ENCODE data around the gene DNAJC30. TPM values are rescaled to one million over a fixed set of nuclear protein-coding genes. Genes with fewer than 3 reads are reported as not detected.

Gene DNAJC30
- total RNA-seq, 3 donors from 2014 or later (not counting 1 experiment from before 2014, with no cell fraction given) = 8.7 to 9.9 (median 9.3) TPM

- H3K4me1 ChIP-seq (ENCODE audit: control insufficient read depth, insufficient read depth, low read length) = no peaks in the 10 kb centered on the region
- H3K36me3 ChIP-seq (ENCODE audit: control insufficient read depth, insufficient read depth, low read length) = peaks cover 51% of the 10 kb centered on the region
- ATAC-seq (no peak), DNase-seq (no peak)
- Mint-ChIP-seq H3K27ac (no peak overlapping the region), H3K4me3 (no peak overlapping the region), H3K4me1 (peaks cover 8 to 14% of the 10 kb centered on the region in 2 donors), H3K27me3 (ENCODE audit: low read depth in 2 of 2) (no peaks in the 10 kb centered on the region), H3K36me3 (peaks cover 15% of the 10 kb centered on the region), H3K9me3 (no peaks in the 10 kb centered on the region)
- TF ChIP-seq CTCF (IDR thresholded peaks at IDR 0.05) = no peak
- WGBS (ENCODE audit: insufficient coverage) = 94% methylated on average over 7 of the region's 7 CpGs
- H3K9me3 ChIP-seq (ENCODE audit: control insufficient read depth, insufficient read depth, low read length) = no peaks in the 10 kb centered on the region
- H3K27ac ChIP-seq (ENCODE audit: low read length) = no peak overlapping the region
- no peak overlapping the region for H3K4me3 ChIP-seq (ENCODE audit: low read length)
- no peaks in the 10 kb centered on the region for H3K27me3 ChIP-seq (ENCODE audit: control insufficient read depth, insufficient read depth, low read length)
- intact Hi-C loops (cut with micrococcal nuclease) = no loop called here
Observed at GRCh38 chr7:73698410-73698809, 15.2 kb upstream of the DNAJC30 start.

- ATAC-seq (no peak), DNase-seq (no peak)
- H3K27ac ChIP-seq (ENCODE audit: low read length) = no peak overlapping the region
- no peak overlapping the region for H3K4me3 ChIP-seq (ENCODE audit: low read length)
- Mint-ChIP-seq H3K36me3 (peaks cover 27% of the 10 kb centered on the region), H3K27ac (peak overlapping the region in 1 of 2 donors; percentile 33), H3K27me3 (ENCODE audit: low read depth in 2 of 2) (no peaks in the 10 kb centered on the region), H3K4me1 (peaks cover 0 to 9% of the 10 kb centered on the region in 2 donors), H3K9me3 (no peaks in the 10 kb centered on the region), H3K4me3 (no peak overlapping the region)
- H3K36me3 ChIP-seq (ENCODE audit: control insufficient read depth, insufficient read depth, low read length) = peaks cover 63% of the 10 kb centered on the region
- intact Hi-C loops (cut with micrococcal nuclease) = no loop called here
- WGBS (ENCODE audit: insufficient coverage) = 93% methylated on average over 3 of the region's 4 CpGs
- H3K9me3 ChIP-seq (ENCODE audit: control insufficient read depth, insufficient read depth, low read length) = no peaks in the 10 kb centered on the region
- no peak for TF ChIP-seq CTCF (IDR thresholded peaks at IDR 0.05)
- no peaks in the 10 kb centered on the region for H3K27me3 ChIP-seq (ENCODE audit: control insufficient read depth, insufficient read depth, low read length)
- H3K4me1 ChIP-seq (ENCODE audit: control insufficient read depth, insufficient read depth, low read length) = no peaks in the 10 kb centered on the region
Observed at GRCh38 chr7:73696372-73696771, 13.1 kb upstream of the DNAJC30 start.

- Mint-ChIP-seq H3K9me3 (no peaks in the 10 kb centered on the region), H3K36me3 (peaks cover 23% of the 10 kb centered on the region), H3K4me3 (no peak overlapping the region), H3K27me3 (ENCODE audit: low read depth in 2 of 2) (no peaks in the 10 kb centered on the region), H3K27ac (no peak overlapping the region), H3K4me1 (peaks cover 5 to 22% of the 10 kb centered on the region in 2 donors)
- no peak for TF ChIP-seq CTCF (IDR thresholded peaks at IDR 0.05)
- intact Hi-C loops (cut with micrococcal nuclease) = no loop called here
- Histone ChIP-seq H3K4me1 (ENCODE audit: control insufficient read depth, insufficient read depth, low read length) (no peaks in the 10 kb centered on the region), H3K36me3 (ENCODE audit: control insufficient read depth, insufficient read depth, low read length) (peaks cover 60% of the 10 kb centered on the region), H3K9me3 (ENCODE audit: control insufficient read depth, insufficient read depth, low read length) (no peaks in the 10 kb centered on the region), H3K4me3 (ENCODE audit: low read length) (no peak overlapping the region), H3K27me3 (ENCODE audit: control insufficient read depth, insufficient read depth, low read length) (no peaks in the 10 kb centered on the region), H3K27ac (ENCODE audit: low read length) (no peak overlapping the region)
- ATAC-seq (no peak), DNase-seq (no peak)
- WGBS (ENCODE audit: insufficient coverage) = 91% methylated on average over 7 of the region's 7 CpGs
Observed at GRCh38 chr7:73690646-73691045, 7.4 kb upstream of the DNAJC30 start.

- H3K36me3 ChIP-seq (ENCODE audit: control insufficient read depth, insufficient read depth, low read length) = peaks cover 41% of the 10 kb centered on the region
- no peak overlapping the region for H3K27ac Mint-ChIP-seq
- H3K27ac ChIP-seq (ENCODE audit: low read length) = no peak overlapping the region
Observed at GRCh38 chr7:73688288-73688687, 5.0 kb upstream of the DNAJC30 start.

More at GRCh38 chr7:73688288-73688687, 5.0 kb upstream of the DNAJC30 start:
- Histone ChIP-seq H3K4me1 (ENCODE audit: control insufficient read depth, insufficient read depth, low read length) (peaks cover 11% of the 10 kb centered on the region), H3K9me3 (ENCODE audit: control insufficient read depth, insufficient read depth, low read length) (no peaks in the 10 kb centered on the region), H3K4me3 (ENCODE audit: low read length) (no peak overlapping the region), H3K27me3 (ENCODE audit: control insufficient read depth, insufficient read depth, low read length) (no peaks in the 10 kb centered on the region)
- H3K36me3 Mint-ChIP-seq = peaks cover 13% of the 10 kb centered on the region
- WGBS (ENCODE audit: insufficient coverage) = 98% methylated on average over 6 of the region's 8 CpGs
- H3K27me3 Mint-ChIP-seq (ENCODE audit: low read depth in 2 of 2) = no peaks in the 10 kb centered on the region
- peaks cover 13 to 27% of the 10 kb centered on the region in 2 donors for H3K4me1 Mint-ChIP-seq
- TF ChIP-seq CTCF (IDR thresholded peaks at IDR 0.05) = no peak
- DNase-seq (no peak), ATAC-seq (no peak)
- no peak overlapping the region for H3K4me3 Mint-ChIP-seq
- no peaks in the 10 kb centered on the region for H3K9me3 Mint-ChIP-seq
- intact Hi-C loops (cut with micrococcal nuclease) = no loop called here

Data from natural killer cell (primary cell).